ENCODE results near the gene SMIM22. TPM values are rescaled to one million over a fixed set of nuclear protein-coding genes. Genes with fewer than 3 reads are reported as not detected.

The SMIM22 gene
- total and polyA plus RNA-seq, 2 donors (not counting 3 experiments of a cell fraction or from before 2014, with no cell fraction given): not detected

DNA sequence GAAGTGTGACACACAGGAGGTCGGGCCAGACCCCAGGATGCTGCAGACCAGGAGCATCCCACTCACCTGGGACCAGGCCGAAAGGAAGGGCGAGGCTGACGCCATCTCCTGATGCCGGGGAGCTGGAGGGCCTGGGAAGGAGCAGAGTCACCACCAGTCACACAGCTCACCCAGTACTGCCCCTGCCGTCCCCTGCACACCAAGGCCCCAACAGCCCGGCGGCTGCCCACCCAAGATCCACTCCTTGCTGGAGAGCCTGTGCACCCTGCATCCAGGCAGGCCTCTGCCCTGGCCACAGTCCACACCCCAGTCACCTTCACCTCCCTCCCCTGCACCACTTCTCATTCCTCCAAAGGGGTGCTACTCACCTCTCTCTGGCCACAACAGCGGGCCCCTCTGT, 33.0 kb upstream of the SMIM22 start:
- ChIA-PET CTCF (no interaction called here), POLR2A (no interaction called here)
- TF ChIP-seq, protein P1, sequence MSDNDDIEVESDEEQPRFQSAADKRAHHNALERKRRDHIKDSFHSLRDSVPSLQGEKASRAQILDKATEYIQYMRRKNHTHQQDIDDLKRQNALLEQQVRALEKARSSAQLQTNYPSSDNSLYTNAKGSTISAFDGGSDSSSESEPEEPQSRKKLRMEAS (IDR thresholded peaks at IDR 0.05; ENCODE audit: insufficient read depth, insufficient read length): no peak
- TF ChIP-seq MYC (IDR thresholded peaks at IDR 0.05; ENCODE audit: low read depth, low read length) (no peak), FOS (IDR thresholded peaks at IDR 0.05; ENCODE audit: borderline replicate concordance, insufficient read depth, low read length) (no peak), POLR2AphosphoS5 (IDR thresholded peaks at IDR 0.05; ENCODE audit: insufficient read depth, low read depth, low read length) (no peak), EZH2 (IDR thresholded peaks at IDR 0.05; ENCODE audit: borderline replicate concordance, low read depth, low read length, severe bottlenecking) (no peak)
- TF ChIP-seq, protein P2, sequence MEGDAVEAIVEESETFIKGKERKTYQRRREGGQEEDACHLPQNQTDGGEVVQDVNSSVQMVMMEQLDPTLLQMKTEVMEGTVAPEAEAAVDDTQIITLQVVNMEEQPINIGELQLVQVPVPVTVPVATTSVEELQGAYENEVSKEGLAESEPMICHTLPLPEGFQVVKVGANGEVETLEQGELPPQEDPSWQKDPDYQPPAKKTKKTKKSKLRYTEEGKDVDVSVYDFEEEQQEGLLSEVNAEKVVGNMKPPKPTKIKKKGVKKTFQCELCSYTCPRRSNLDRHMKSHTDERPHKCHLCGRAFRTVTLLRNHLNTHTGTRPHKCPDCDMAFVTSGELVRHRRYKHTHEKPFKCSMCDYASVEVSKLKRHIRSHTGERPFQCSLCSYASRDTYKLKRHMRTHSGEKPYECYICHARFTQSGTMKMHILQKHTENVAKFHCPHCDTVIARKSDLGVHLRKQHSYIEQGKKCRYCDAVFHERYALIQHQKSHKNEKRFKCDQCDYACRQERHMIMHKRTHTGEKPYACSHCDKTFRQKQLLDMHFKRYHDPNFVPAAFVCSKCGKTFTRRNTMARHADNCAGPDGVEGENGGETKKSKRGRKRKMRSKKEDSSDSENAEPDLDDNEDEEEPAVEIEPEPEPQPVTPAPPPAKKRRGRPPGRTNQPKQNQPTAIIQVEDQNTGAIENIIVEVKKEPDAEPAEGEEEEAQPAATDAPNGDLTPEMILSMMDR (IDR thresholded peaks at IDR 0.05; ENCODE audit: extremely low read depth in 1 of 2, insufficient read depth in 1 of 2, low read depth in 1 of 2, low read length in 2 of 2): no peak
- no peaks in the 10 kb centered on the region for H3K9me3 ChIP-seq (replicated peaks; ENCODE audit: control insufficient read depth, insufficient read depth, low read length)
- H3K27ac ChIP-seq (ENCODE audit: insufficient read depth, low read depth, low read length): no peak overlapping the region
- no peaks in the 10 kb centered on the region for H4K20me1 ChIP-seq (replicated peaks; ENCODE audit: control insufficient read depth, extremely low read depth, insufficient read depth, low read length)
- H3K4me3 ChIP-seq (replicated peaks in 1 of 3; ENCODE audit: insufficient read depth in 1 of 3, low read depth in 1 of 3, low read length in 3 of 3): no peak overlapping the region
- H3K4me2 ChIP-seq (ENCODE audit: insufficient read depth, low read length): no peak overlapping the region
- dilution Hi-C loops (cut with MboI; ENCODE audit: extremely low pct_ligation_motif_present, low sequenced_read_pairs) (no loop called here), intact Hi-C loops (cut with micrococcal nuclease) (no loop called here)
- peaks cover 12 to 38% of the 10 kb centered on the region in 2 experiments for H3K36me3 ChIP-seq (ENCODE audit: control insufficient read depth in 2 of 2, extremely low read depth in 1 of 2, insufficient read depth in 2 of 2, low read length in 2 of 2)
- BruUV-seq (replicated peaks): no TSS peak
- H2AFZ ChIP-seq (ENCODE audit: low read depth, low read length): no peak overlapping the region
- FAIRE-seq (no peak), DNase-seq (ENCODE audit: low read depth, low spot score) (no peak)
- H3K4me1 ChIP-seq (ENCODE audit: control insufficient read depth, extremely low read depth, insufficient read depth, low read length): peaks cover 8% of the 10 kb centered on the region
- peaks cover 12% of the 10 kb centered on the region for H3K79me2 ChIP-seq (ENCODE audit: control insufficient read depth, insufficient read depth, low read length)
- H3K9ac ChIP-seq (replicated peaks; ENCODE audit: extremely low read depth, insufficient read depth, low read length): no peak overlapping the region
- H3K27me3 ChIP-seq (ENCODE audit: control insufficient read depth in 2 of 2, insufficient read depth in 2 of 2, low read length in 2 of 2): no peaks in the 10 kb centered on the region
- no peaks in the 10 kb centered on the region for H3K9me1 ChIP-seq (replicated peaks; ENCODE audit: control insufficient read depth, extremely low read depth, insufficient read depth, low read length)

Measured in endothelial cell of umbilical vein (primary cell).